Cerebellar nuclear complex (tissue), 1 donor: ENCODE data around the gene TSHZ2.

Source experiments
- DNase-seq, 2 experiments: peaks; one replicate each; lab custom pipeline; 2025; lab: John Stamatoyannopoulos, UW

TSHZ2 gene

DNA sequence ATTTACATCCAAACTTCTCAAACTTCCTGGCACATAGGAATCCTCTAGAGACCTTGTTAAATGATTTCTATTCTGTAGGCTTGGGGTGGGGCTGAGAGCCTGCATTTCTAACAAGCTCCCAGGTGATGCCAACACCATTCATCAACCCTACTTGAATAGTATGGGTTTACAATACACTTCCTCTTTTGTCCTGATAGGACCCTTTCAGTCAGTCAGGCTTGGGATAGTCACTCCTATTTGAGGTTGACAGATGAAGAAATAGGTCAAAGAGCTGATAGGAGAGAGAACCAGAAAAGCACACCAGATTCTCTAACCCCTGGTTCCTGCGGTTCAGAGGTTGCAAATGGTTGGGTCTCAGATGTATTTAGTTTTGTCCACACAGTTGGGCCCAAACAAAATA, 273.4 kb downstream of the TSHZ2 start:
- DNase-seq: no peak

DNA sequence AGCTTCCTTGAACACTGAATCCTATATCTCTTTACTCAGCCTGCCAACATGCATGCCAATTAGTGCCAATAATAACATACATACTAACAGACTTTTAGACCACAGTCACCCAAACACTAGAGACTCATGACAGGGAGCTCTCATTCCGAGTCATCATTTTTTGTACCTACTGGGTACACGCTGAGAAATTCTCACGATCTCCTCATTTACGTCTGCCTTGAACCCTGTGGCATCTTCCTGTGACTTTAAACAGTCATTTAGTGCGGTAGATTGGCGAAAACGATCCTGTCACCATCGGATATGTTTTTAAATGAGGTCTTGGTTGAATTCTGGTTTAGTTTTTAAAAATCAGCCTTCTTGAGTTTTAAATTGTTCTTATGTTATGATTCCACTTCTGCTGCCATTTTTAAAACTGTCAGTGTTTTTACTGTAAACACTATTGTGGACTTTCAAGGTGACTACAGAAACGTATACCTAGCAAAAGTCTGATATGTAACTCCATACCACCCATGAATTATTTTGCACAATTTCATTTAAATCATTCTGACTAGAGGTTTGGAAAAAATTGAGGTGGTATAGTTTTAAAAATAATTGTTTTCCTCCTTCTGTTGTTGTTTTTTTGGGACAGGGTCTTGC, 275.4 kb downstream of the TSHZ2 start:
- no peak for DNase-seq

DNA sequence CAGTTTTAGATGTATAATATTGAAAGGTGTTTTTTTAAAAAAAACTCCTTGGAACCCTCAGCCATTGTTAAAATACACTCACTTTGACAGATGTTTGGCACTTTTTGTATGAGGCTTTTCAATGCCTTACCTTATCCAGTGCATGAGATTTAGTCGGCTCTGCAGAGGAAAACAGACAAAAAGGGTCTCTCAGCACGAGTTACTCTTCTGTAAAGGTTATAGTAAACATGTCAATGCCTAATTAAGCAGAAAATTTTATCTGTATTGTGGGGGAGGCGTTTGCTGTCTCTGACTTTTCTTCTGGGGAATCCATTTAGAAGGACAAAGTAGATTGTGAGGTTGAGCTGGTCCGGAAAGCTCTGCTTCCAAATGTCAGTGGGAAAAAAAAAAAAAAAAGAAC, 278.3 kb downstream of the TSHZ2 start:
- no peak for DNase-seq

DNA sequence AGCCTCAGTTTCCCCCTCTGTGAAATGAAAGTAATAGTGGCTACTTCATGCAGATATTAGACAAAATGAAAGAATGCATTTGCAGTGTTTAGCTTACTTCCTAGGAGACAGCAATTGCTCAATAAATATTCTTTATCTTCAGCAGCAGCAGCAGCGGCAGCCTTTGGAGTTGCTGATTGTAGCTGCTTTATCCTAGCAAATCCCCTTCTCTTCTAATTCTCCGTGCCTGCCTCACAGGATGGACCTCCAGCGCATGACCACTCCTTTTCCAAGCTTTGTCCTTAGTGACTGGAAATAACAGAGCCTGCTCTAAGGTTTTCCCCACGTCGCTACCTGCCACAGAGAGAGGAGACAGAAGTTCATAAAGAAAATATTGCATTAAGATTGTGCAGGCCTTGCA, 279.8 kb downstream of the TSHZ2 start:
- DNase-seq: no peak

DNA sequence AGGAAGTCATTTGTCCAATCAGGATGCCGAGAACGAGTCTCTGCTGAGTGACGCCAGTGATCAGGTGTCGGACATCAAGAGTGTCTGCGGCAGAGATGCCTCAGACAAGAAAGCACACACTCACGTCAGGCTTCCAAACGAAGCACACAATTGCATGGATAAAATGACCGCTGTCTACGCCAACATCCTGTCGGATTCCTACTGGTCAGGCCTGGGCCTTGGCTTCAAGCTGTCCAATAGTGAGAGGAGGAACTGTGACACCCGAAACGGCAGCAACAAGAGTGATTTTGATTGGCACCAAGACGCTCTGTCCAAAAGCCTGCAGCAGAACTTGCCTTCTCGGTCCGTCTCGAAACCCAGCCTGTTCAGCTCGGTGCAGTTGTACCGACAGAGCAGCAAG, 281.5 kb downstream of the TSHZ2 start:
- no peak for DNase-seq

DNA sequence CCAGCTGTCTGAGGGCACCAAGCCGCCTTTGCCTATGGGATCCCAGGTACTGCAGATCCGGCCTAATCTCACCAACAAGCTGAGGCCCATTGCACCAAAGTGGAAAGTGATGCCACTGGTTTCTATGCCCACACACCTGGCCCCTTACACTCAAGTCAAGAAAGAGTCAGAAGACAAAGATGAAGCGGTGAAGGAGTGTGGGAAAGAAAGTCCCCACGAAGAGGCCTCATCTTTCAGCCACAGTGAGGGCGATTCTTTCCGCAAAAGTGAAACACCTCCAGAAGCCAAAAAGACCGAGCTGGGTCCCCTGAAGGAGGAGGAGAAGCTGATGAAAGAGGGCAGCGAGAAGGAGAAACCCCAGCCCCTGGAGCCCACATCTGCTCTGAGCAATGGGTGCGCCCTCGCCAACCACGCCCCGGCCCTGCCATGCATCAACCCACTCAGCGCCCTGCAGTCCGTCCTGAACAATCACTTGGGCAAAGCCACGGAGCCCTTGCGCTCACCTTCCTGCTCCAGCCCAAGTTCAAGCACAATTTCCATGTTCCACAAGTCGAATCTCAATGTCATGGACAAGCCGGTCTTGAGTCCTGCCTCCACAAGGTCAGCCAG, 283.0 kb downstream of the TSHZ2 start:
- no peak for DNase-seq

DNA sequence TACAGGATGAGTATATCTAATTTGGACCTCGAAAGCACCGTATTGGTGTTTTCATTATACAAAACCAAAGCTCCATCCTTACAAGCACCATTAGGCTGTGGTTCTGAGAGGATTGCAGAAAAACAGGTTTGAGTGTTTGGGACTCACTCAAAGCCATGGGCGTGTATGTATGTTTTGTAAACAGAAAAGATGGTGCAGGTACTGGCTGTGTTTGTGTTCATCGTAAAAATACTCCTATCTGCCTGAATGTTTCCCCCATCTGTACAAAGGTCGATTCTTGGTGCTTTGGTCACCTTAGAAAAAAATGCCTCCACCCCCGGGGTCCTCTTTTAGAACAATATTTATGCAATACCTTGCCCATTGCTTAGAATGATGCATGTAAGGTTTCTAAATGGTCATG, 286.6 kb downstream of the TSHZ2 start:
- DNase-seq: no peak

DNA sequence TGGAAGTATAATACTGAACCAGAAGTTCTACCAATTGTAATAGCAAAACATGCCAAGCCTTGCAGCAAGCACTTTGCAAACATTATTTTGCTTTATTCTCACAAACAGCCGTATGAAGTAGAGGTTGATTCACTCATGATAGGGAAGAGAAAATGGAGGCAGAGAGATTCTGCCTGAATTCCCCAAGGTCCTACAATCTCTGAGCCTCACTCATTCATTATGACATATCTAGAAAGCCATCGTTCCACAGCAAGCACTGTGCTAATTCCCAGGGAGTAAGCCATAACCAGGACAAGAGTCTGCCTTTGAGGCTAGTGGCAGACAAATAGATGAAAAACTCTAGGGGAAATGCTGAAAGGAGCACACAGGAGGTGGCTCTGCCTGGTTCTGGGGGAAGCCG, 288.0 kb downstream of the TSHZ2 start:
- DNase-seq: no peak

DNA sequence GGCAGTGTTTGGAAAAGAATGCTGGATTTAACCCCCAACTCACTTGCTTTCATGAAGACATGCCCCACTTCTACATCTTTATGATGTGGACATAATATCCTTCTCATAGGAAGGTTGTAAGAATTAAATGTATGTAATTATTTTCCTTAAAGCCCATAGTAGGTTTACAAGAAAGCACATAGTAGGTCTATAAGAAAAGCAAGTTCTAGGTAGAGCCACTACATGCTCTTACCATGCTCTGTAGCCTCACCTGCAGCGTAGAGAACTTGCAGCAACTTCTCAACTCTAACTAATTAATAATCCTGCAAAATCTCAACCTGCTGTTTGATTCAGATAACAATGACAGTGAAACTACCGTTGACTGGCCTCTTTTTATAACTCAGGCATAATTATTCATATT, 288.4 kb downstream of the TSHZ2 start:
- no peak for DNase-seq

DNA sequence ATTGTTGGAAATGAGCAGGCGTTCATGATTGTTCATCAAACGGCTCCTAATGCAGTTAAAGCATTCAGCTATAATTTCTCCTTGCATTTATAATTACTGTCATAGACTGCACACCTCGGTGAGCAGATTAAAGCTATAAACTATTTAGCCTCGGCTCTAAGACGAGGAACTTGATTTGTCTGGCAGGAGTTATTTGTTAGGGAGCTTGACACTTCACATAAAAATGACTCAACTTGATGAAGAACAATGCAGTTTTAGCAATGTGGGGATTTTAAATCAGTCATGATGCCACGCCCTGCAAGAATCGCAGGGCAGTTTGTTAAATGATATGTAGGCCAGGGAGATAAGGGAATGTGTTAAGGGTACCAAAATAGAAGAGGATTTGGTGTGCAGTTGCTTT, 290.2 kb downstream of the TSHZ2 start:
- DNase-seq: no peak

DNA sequence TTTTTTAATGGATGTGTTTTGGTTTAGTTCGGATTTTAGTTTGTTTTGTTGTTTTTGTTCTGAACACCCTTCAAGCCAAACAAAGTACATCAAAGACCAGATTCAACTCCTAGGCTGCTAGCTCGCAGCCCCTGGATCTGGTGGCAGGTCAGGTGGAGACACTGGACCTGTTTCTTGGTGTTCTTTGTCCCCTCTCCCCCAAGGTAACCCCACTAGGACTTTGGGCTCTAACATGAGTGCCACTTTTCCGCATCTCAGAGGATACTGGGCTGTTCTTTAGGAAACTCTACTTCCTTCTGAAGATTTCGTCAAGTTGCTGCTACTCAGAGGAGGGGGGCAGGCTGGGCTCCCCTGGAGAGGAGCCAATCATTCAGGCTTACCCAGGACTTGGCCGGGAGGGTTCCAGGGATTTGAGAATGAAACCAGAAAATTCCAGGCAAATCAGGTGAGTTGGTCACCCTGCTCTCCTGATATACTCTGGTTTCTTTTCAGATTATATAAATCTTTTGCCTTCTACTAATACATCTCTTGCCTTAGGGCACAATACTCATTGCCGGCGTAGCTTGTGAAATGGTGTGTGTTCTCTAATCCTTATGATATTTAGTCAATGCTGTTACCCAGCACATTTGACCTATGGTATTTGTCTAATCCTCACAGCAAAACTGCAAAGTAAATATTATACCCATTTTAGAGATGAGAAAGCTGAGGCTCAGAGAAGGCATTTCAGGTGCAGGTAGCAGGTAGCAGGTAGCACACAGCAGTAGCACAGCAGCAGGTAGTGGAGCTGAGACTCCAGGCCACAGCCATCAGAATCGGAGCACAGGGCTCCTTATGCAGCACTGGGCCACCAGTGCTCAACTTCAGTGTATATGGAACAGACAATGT, 291.6 kb downstream of the TSHZ2 start:
- DNase-seq: no peak

DNA sequence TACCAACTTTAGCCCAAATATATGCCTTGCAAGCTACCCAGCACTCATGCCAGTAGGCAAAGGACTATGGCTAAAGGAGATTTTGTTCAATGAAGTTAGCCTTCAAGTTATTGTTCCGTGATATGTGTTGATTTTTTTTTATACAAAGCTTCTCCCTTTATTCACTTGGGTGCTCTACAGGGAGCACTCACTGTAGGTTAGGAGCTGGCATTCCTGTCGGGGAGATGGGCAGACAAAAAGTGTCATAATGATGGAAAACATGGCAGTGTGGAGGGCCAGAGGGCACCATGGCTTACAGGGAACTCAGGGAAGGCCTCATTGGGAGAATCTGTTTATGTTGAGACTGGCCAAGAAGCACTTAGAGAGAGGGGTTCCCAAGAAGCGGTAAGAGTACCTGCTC, 292.4 kb downstream of the TSHZ2 start:
- DNase-seq: no peak

DNA sequence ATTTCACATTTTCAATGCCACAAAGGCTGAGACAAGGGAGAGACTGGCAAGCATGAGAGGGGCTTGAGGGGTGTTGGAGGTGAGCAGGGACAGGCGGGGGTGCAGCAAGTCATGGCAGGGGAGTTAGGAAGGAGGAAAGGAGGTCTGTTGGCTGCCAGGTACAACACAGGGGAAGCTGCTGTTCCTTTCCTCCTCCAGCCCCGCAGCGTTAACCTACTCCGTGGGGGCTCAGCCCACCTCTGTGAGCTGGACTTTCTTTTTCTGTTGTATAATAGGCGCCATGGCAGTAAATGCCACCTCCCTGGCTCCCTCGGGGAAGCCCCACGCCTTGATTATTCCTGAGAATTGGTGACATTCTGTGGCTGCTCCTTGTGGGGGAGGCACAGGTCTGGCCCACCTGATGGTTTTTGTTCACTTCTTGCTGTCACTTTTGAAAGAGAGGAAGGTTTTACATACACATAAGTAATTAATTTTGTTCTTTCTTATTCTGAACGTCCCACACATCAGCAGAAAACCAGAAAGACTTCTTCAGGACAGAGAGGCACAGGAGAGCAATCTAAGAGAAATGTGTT, 293.2 kb downstream of the TSHZ2 start:
- DNase-seq: no peak

DNA sequence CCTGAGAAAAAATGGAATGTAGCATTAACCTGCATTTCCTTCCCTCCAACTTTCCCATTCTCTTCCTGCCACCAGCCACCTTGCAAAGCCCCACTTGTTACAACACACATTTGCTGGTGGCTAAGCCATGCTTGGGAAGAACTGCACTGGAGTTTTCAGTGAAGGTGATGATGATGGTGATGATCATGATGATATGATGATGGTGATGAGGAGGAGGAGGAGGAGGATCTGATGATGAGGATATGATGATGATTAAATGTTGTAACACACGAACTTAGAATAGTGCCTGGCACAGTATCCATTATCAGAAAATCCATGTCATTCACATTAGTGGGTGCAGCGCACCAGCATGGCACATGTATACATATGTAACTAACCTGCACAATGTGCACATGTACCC, 297.2 kb downstream of the TSHZ2 start:
- no peak for DNase-seq

DNA sequence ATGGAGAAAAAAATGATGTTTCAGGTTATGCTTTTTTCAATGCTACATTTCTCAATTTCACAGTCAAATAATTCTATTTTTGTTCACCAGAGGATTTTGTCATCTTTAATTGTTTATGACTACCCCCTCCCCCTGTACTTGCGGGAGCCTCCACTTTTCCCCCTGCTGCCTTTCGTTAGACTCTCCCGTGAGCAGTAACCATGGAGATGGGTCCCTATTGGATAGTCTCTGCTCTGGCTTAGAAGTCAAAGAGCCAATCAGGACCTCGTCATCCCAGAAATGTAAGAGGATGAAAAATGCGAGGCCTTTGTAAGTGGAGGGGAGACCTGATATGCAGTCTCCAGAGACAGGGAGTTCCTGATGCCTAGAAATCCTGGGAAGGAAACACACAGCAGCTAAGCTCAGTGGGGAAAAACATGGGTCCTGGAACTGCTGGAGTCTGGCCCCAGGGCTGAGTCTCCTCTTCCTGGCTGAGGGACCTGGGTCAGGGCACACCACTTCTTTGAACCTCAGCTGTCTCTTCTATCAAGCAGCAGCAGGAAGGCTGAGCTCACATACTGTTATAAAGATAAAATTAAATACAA, 298.7 kb downstream of the TSHZ2 start:
- DNase-seq: no peak

DNA sequence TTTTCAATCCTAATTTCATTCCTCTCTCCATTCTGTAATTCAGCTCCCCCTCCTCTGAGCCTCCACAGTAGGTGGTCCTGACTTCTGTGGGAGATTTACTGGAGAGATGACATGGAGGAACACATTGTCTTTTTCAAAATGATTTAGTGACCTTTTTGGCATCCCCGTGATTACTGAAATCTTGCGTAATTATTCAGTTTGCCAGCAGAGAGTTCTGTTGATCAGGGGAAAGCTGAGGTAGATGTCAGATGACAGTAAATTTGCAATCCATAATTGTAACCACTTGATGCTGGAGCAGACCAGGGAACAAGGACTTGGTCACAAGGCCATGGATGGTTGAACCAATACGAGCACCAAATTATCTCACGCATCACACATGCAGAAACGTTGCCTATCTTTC, 302.2 kb downstream of the TSHZ2 start:
- DNase-seq: no peak

DNA sequence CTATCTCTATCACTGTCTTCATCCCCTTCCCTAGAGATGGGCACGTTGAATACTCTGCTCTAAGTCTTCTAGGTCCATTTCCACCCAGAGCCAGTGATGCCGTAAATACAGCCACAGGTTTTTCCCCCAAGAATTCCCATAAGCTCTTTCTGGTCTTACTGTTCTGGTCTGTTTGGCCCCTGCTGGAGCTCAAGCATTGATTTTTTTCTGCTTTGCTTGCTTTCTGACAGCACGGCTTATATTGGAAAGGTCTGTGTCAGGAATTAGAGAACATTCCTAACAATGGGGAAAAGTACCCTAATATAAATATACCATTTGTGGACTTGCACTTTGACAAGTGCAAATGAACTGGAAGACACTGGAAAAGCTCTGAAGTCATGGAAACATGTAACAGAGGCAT, 302.6 kb downstream of the TSHZ2 start:
- no peak for DNase-seq

DNA sequence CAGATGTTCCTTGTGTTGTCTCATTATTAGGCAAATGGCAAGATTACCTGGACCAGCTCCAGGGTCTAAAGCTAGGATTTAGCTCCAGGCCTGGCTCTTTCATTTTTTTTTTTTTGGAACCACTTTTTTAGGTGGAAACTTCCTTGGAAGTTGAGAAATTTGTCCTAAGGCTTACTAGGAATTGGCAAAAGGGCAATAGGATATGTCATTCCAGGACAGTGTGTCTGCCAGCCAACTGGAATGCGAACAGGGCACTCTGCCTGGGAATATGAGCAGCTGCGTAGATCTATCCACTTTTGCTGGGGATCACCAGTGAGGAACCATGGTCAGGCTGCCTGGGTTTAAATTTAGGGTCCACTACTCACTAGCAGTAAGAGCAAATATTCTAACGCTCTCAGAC, 304.0 kb downstream of the TSHZ2 start:
- DNase-seq: no peak

DNA sequence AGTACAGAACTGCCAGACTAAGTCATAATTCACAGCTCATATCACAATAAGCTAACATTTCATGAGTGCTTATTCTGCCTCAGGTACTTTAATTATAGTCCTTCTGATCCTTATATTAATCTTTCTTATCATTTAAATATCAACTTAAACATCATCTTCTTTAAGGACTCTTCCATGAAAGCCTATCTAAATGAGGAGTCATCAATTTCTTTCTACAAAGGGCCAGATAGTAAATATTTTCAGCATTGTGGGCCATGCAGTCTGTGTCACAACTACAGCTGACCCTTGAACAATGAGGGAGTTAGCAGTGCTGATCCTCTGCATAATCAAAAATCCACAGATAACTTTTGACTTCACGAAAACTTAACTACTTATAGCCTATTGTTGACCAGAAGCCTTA, 306.4 kb downstream of the TSHZ2 start:
- no peak for DNase-seq

DNA sequence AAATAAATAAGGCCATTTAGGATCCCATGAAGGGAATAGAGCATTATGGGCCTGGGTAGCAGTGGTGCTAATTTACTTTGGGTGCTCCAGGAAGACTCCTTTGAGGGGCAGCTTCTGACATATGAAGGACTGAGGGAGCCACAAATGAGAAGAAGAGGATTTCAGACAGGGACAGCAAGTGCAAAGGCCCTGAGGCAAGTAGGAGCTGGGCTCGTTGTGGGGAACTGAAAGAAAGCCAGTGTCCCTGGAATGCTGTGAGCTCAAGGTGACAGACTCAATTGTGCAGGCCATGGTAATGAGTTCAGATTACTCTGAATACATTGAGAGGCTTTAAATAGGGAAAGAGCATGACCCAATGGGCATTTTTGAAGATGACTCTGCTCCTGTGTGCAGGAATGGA, 307.6 kb downstream of the TSHZ2 start:
- DNase-seq: no peak

DNA sequence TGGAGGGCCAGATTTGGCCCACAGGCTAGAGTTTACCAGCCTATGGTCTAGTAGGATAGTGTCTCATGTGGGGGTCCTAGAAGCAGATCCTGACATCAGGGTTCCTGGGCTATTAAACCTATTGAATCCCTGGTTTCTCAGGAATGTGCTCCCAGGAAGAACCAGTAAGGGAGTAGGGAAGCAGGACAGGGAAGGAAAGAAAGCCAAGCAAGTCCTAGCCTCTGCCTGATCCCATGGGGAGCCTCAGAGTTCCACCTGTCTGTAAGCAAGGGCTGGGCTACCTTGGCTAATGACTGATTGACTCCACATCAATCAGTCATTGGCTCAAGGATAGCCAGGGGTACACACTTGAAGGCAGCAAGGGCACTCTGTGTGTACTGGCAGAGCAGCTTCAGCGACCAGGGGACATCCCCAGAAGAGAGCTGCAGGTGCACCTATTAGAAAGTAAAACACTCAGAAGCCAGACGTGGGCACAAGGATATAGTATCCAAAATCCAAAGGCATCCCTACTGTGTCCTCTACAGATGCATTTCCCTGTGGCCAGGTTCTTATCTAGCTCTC, 309.5 kb downstream of the TSHZ2 start:
- no peak for DNase-seq

DNA sequence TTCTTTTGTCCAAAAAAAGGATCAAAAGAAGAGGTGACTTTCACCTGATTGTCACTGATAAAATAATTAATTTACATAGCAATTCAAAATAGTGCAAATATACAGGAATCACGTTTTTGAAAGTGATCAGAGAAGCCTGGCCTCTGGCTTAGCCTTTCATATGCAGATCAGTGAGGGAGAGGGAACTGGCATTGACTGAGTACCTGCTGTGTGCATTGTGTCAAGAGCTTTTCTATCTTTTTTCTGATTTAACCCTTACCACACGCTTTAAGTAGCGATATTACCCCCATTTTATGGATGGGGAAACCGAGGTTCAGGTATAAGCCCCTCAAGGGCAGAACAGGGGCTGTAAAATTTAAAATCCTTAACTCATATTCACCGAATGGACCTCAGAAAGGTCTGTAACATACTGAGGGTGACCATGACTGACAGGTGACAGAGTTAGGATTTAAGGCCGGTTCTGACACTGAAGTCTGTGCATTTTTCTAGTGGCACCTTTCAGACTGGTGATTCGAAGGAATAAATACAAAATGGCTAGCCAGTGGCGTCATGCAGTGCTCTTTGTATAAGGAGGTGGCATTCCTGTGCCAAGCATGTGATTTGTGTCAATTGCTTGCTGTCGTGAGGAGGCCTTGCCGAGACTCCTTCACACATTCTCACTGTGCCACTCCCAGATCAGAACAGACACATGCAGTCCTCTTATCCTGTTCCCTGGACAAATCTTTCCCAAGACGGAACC, 310.2 kb downstream of the TSHZ2 start:
- DNase-seq: no peak
